GM15510 (cell line): ENCODE results near the gene SOX8.

ENCODE experiments used
- POLR2A ChIP-seq: IDR thresholded peaks from 3 replicates; pipeline ENCODE4 v1.6.1; 2011; ENCODE audit warnings: borderline replicate concordance; ENCODE audit not compliant: insufficient read length; ENCODE audit errors: extremely low read depth

Gene SOX8

GRCh38 chr16:947255-947921 lies 34.2 kb upstream of the SOX8 start:
- no peak for TF ChIP-seq POLR2A

GRCh38 chr16:951660-952301 lies 29.8 kb upstream of the SOX8 start:
- TF ChIP-seq POLR2A: no peak

- TF ChIP-seq POLR2A: no peak
These were observed 29.2 kb upstream of the SOX8 start for GRCh38 chr16:952321-952720.

- TF ChIP-seq POLR2A: no peak
These were observed 22.1 kb upstream of the SOX8 start for GRCh38 chr16:959232-960040.

GRCh38 chr16:962366-962765 lies 19.2 kb upstream of the SOX8 start:
- no peak for TF ChIP-seq POLR2A

GRCh38 chr16:962901-963814 lies 18.4 kb upstream of the SOX8 start:
- TF ChIP-seq POLR2A: no peak

- TF ChIP-seq POLR2A: no peak
These were observed 17.7 kb upstream of the SOX8 start for GRCh38 chr16:963913-964312.

- no peak for TF ChIP-seq POLR2A
These were observed 17.1 kb upstream of the SOX8 start for GRCh38 chr16:964356-965035.

- no peak for TF ChIP-seq POLR2A
These were observed 16.6 kb upstream of the SOX8 start for GRCh38 chr16:965036-965395.

GRCh38 chr16:965487-965886 lies 16.1 kb upstream of the SOX8 start:
- TF ChIP-seq POLR2A: no peak

- no peak for TF ChIP-seq POLR2A
These were observed 15.5 kb upstream of the SOX8 start for GRCh38 chr16:966035-966434.

GRCh38 chr16:966505-966904 lies 15.1 kb upstream of the SOX8 start:
- no peak for TF ChIP-seq POLR2A

GRCh38 chr16:967077-967541 lies 14.5 kb upstream of the SOX8 start:
- no peak for TF ChIP-seq POLR2A
